ENCODE measurements around the gene ZFP82. TPM values are rescaled to one million over a fixed set of nuclear protein-coding genes. Genes with fewer than 3 reads are reported as not detected.

ZFP82 gene
- polyA plus RNA-seq, 1 donor (not counting 4 experiments of a cell fraction or from before 2014, with no cell fraction given) = 3.2 TPM

GRCh38 chr19:36373638-36374156, 44.7 kb downstream of the ZFP82 start:
- Histone ChIP-seq H3K79me2 (ENCODE audit: control insufficient read depth, insufficient read depth, low read length) (no peaks in the 10 kb centered on the region), H3K9me3 (ENCODE audit: control insufficient read depth, low read depth, low read length) (peaks cover 5% of the 10 kb centered on the region), H3K4me1 (ENCODE audit: control insufficient read depth, extremely low read depth, insufficient read depth, low read length) (peaks cover 9% of the 10 kb centered on the region), H3K4me3 (ENCODE audit: control insufficient read depth in 2 of 3, extremely low read depth in 1 of 3, insufficient read depth in 2 of 3, low read depth in 1 of 3, low read length in 3 of 3) (no peak overlapping the region), H3K9me1 (ENCODE audit: control insufficient read depth, extremely low read depth, insufficient read depth, low read length) (no peaks in the 10 kb centered on the region), H4K20me1 (ENCODE audit: control insufficient read depth, extremely low read depth, insufficient read depth, low read length) (no peaks in the 10 kb centered on the region), H3K9ac (ENCODE audit: control insufficient read depth, extremely low read depth, insufficient read depth, low read length) (no peak overlapping the region), H3K27ac (ENCODE audit: control insufficient read depth, insufficient read depth, low read length) (no peak overlapping the region), H3K4me2 (ENCODE audit: control insufficient read depth, extremely low read depth, insufficient read depth, low read depth, low read length) (no peak overlapping the region), H3K36me3 (ENCODE audit: control insufficient read depth in 2 of 2, extremely low read depth in 1 of 2, insufficient read depth in 2 of 2, low read length in 2 of 2) (no peaks in the 10 kb centered on the region), H2AFZ (ENCODE audit: control insufficient read depth, low read length) (no peak overlapping the region), H3K27me3 (ENCODE audit: control insufficient read depth, extremely low read depth, insufficient read depth, low read length) (no peaks in the 10 kb centered on the region)
- DNase-seq (ENCODE audit: low read depth, low spot score) (no peak), FAIRE-seq (no peak)
- dilution Hi-C loops (cut with MboI; ENCODE audit: extremely low pct_ligation_motif_present, low sequenced_read_pairs) = no loop called here
- TF ChIP-seq, protein P1, sequence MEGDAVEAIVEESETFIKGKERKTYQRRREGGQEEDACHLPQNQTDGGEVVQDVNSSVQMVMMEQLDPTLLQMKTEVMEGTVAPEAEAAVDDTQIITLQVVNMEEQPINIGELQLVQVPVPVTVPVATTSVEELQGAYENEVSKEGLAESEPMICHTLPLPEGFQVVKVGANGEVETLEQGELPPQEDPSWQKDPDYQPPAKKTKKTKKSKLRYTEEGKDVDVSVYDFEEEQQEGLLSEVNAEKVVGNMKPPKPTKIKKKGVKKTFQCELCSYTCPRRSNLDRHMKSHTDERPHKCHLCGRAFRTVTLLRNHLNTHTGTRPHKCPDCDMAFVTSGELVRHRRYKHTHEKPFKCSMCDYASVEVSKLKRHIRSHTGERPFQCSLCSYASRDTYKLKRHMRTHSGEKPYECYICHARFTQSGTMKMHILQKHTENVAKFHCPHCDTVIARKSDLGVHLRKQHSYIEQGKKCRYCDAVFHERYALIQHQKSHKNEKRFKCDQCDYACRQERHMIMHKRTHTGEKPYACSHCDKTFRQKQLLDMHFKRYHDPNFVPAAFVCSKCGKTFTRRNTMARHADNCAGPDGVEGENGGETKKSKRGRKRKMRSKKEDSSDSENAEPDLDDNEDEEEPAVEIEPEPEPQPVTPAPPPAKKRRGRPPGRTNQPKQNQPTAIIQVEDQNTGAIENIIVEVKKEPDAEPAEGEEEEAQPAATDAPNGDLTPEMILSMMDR (optimal IDR thresholded peaks at IDR 0.05 in 1 of 3, IDR thresholded peaks at IDR 0.05 in 1 of 3, conservative IDR thresholded peaks at IDR 0.05 in 1 of 3; ENCODE audit: extremely low read depth in 1 of 3, insufficient read depth in 2 of 3, low read length in 3 of 3) = no peak
- no peak for TF ChIP-seq EZH2 (IDR thresholded peaks at IDR 0.05; ENCODE audit: low read length)

- Histone ChIP-seq H3K9me3 (ENCODE audit: control insufficient read depth, low read depth, low read length) (peaks cover 5% of the 10 kb centered on the region), H3K9ac (ENCODE audit: control insufficient read depth, extremely low read depth, insufficient read depth, low read length) (no peak overlapping the region), H3K4me3 (ENCODE audit: control insufficient read depth in 2 of 3, extremely low read depth in 1 of 3, insufficient read depth in 2 of 3, low read depth in 1 of 3, low read length in 3 of 3) (no peak overlapping the region), H3K4me1 (ENCODE audit: control insufficient read depth, extremely low read depth, insufficient read depth, low read length) (no peaks in the 10 kb centered on the region), H2AFZ (ENCODE audit: control insufficient read depth, low read length) (no peak overlapping the region), H3K9me1 (ENCODE audit: control insufficient read depth, extremely low read depth, insufficient read depth, low read length) (no peaks in the 10 kb centered on the region), H3K79me2 (ENCODE audit: control insufficient read depth, insufficient read depth, low read length) (no peaks in the 10 kb centered on the region), H3K4me2 (ENCODE audit: control insufficient read depth, extremely low read depth, insufficient read depth, low read depth, low read length) (no peak overlapping the region), H3K36me3 (ENCODE audit: control insufficient read depth in 2 of 2, extremely low read depth in 1 of 2, insufficient read depth in 2 of 2, low read length in 2 of 2) (no peaks in the 10 kb centered on the region), H3K27ac (ENCODE audit: control insufficient read depth, insufficient read depth, low read length) (no peak overlapping the region), H4K20me1 (ENCODE audit: control insufficient read depth, extremely low read depth, insufficient read depth, low read length) (no peaks in the 10 kb centered on the region), H3K27me3 (ENCODE audit: control insufficient read depth, extremely low read depth, insufficient read depth, low read length) (no peaks in the 10 kb centered on the region)
- no peak for TF ChIP-seq EZH2 (IDR thresholded peaks at IDR 0.05; ENCODE audit: low read length)
- TF ChIP-seq, protein P1 (optimal IDR thresholded peaks at IDR 0.05 in 1 of 3, IDR thresholded peaks at IDR 0.05 in 1 of 3, conservative IDR thresholded peaks at IDR 0.05 in 1 of 3; ENCODE audit: extremely low read depth in 1 of 3, insufficient read depth in 2 of 3, low read length in 3 of 3) = no peak
- dilution Hi-C loops (cut with MboI; ENCODE audit: extremely low pct_ligation_motif_present, low sequenced_read_pairs) = no loop called here
- DNase-seq (ENCODE audit: low read depth, low spot score) (no peak), FAIRE-seq (no peak)
These were observed 46.6 kb downstream of the ZFP82 start for GRCh38 chr19:36371886-36372285.
